Lower leg skin (tissue), 4 donors: ENCODE measurements around the gene PCP4L1. TPM values are rescaled to one million over a fixed set of nuclear protein-coding genes. Genes with fewer than 3 reads are reported as not detected.

Source experiments
- DNase-seq, 2 donors: peaks; one replicate each; pipeline ENCODE4 v3.0.0-alpha.2; 2019; ENCODE audit warnings: low spot score in 2 of 2
- H3K4me3 ChIP-seq: fragments of 200-600 bp; sonication (generic); 2 replicates; pipeline ENCODE4 v1.5.1; 2017; ENCODE audit warnings: mild to moderate bottlenecking, low read depth; ENCODE audit not compliant: poor library complexity, severe bottlenecking
- POLR2A ChIP-seq, 2 donors: fragments of 450-650 bp; IDR thresholded peaks; one replicate each; pipeline ENCODE4 v1.6.1; 2016 to 2017; ENCODE audit warnings: antibody characterized with exemption in 2 of 2, mild to moderate bottlenecking in 1 of 2, moderate library complexity in 1 of 2
- WGBS, 2 donors: methylation state at CpG; one replicate each; pipeline ENCODE4 v1.1.5; 2018; 5-methylcytosine and 5-hydroxymethylcytosine counted together
- intact Hi-C: fragments of 100-400 bp; cut with DNase I; formaldehyde crosslinking; loops from one replicate; pipeline ENCODE4 v1.15.0; 2023; ENCODE audit warnings: low total_unique reads
- total RNA-seq, 4 donors: library from RNA; depleted of rRNA; stranded (reverse); fragments of >200 nt; gene quantifications; one replicate each; pipeline ENCODE4 v1.1.0, GENCODE V29; 2016
- TF ChIP-seq, protein P1 (sequence below), 3 donors: fragments of 450-650 bp; IDR thresholded peaks; one replicate each; pipeline ENCODE4 v1.5.1; 2016; ENCODE audit warnings: antibody characterized with exemption in 3 of 3, mild to moderate bottlenecking in 3 of 3, moderate library complexity in 2 of 3

The PCP4L1 gene
- total RNA-seq, 4 donors from 2014 or later: 0.80 to 9.1 (median 4.6) TPM

DNA sequence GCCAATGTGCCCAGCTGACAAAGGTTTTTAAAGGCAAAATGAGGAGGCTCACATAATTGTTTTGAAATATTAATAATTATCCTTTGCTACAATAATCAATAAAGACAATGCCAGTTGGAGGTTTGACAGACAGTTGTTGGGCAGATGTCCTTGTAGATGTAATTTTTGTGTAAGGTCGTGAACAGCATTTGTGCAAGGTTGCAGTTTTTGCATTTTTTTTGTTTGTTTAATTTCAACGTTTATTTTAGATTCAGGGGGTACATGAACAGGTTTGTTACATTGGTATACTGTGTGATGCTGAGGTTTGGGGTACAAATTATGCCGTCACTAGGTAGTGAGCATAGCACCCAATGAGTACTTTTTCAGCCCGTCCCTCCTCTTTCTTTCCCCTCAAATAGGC lies 41.9 kb downstream of the PCP4L1 start:
- H3K4me3 ChIP-seq: no peak overlapping the region
- intact Hi-C loops: no loop called here
- 82 to 86% methylated on average over 4 of the region's 4 CpGs for whole genome bisulfite sequencing, 2 donors

DNA sequence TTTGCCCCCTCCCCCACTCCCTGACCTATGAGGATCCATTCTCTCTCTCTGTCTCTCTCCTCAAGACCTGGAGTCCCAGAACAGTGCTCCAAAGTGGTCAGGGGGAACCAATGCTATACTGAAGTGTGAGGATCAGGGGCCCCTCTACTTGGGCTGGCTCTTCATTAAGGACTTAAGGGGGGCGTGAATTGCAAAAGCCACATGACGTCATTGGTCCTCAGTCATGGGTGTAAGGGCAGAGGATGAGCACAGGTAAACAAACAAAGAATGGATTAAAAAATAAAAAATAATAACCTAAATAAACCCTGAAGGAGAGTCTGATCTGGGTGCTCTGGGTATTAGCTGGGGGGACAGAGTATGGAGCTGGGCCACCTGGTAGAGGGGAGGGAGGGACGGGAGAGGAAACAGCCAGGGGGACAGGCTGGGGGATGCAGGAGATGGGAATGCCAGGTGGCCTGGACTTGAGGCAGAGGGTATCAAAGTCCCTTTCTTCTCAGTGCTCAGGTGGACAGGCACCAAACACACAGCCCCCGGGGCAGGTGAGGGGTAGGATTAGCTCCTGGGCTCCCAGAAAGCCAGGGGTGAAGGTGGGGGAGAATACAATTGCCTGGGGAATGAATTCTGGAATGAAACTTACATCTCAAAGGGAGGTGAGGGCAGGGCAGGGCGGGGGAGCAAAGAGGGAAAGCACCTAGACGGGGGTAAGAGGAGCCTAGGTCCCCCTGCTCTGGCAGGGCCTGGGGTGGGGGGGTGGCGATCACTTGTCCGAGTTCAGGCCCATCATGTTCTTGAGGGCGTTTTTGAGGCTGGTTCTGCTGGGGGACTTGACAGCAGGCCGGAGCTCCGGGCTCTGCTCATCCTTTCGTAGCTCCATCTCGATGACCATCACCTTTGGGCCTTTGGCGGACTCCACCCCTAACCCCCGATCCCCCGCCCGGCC lies 46.7 kb downstream of the PCP4L1 start:
- H3K4me3 ChIP-seq: peak overlapping the region; percentile 54
- DNase-seq: no peak
- intact Hi-C loops: no loop called here
- WGBS, 2 donors: 11 to 19% methylated on average over 17 of the region's 17 CpGs
- TF ChIP-seq POLR2A (IDR thresholded peaks at IDR 0.05): no peak
- TF ChIP-seq, protein P1, sequence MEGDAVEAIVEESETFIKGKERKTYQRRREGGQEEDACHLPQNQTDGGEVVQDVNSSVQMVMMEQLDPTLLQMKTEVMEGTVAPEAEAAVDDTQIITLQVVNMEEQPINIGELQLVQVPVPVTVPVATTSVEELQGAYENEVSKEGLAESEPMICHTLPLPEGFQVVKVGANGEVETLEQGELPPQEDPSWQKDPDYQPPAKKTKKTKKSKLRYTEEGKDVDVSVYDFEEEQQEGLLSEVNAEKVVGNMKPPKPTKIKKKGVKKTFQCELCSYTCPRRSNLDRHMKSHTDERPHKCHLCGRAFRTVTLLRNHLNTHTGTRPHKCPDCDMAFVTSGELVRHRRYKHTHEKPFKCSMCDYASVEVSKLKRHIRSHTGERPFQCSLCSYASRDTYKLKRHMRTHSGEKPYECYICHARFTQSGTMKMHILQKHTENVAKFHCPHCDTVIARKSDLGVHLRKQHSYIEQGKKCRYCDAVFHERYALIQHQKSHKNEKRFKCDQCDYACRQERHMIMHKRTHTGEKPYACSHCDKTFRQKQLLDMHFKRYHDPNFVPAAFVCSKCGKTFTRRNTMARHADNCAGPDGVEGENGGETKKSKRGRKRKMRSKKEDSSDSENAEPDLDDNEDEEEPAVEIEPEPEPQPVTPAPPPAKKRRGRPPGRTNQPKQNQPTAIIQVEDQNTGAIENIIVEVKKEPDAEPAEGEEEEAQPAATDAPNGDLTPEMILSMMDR (IDR thresholded peaks at IDR 0.05): no peak

More for the DNA sequence above, 41.9 kb downstream of the PCP4L1 start:
- TF ChIP-seq, protein P1 (IDR thresholded peaks at IDR 0.05): no peak
- TF ChIP-seq POLR2A (IDR thresholded peaks at IDR 0.05): no peak
- no peak for DNase-seq

DNA sequence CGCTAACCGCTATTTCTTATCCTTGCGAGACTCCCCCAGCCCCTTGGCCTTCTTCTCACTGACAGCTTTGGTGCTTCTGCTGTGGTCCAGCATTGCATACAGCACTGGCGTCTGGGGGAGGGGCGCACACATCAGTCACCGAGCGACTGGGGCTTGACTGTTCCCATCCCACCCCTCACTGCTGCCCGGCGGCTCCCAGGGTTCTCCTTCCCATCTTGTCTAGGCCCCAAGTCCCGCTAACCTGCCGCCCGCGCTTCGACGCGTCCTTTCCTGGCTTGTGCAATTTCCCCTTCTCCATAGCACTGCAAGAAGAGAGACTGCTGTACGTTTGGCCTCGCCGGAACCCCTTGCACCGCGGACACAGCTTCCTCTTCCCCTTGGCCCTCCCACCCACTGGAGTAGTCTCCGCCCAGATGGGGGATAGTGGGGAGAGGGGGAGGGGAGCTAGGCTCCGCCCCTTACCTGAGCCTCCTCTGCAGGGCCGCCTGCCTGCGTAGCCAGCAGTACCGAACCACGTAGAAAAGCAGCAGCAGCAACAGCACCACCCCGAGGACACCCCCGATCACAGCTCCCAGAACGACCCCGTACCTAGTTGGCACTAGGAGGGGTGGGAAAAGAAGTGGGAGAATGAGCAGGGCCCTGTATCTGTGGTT lies 47.4 kb downstream of the PCP4L1 start:
- DNase-seq: peak; percentile 66 to 95
- TF ChIP-seq, protein P1 (IDR thresholded peaks at IDR 0.05): no peak
- TF ChIP-seq POLR2A (IDR thresholded peaks at IDR 0.05): no peak
- 2 to 3% methylated on average over 31 of the region's 31 CpGs for WGBS, 2 donors
- intact Hi-C loops: no loop called here
- peak overlapping the region; percentile 54 for H3K4me3 ChIP-seq

DNA sequence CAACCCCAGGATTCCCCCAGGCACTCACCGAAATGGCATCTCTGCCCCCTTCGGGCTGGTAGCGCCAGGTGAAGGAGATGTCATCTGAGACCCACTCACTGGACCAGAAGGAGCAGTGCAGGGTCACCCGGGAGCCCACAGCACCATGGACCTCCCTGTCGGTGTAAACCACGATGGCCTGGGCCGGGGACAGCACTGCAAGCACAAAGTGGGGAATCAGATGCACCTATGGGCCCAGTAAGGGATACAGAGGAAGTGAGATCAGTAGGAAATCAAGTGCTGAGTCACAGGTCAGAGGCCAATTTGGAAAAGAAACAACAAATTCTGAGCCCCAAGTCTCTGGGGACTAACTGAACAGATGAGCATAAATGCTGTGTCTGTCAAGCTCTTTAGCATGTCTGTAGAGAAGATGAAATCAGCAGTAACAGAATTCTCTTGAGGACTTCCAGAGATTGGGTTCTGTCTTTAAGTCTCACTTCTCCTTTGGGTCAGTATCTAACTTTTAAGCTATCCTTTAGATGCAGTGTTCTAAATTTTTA lies 48.8 kb downstream of the PCP4L1 start:
- no peak for DNase-seq
- intact Hi-C loops: no loop called here
- 82 to 87% methylated on average over 7 of the region's 7 CpGs for WGBS, 2 donors
- no peak for TF ChIP-seq POLR2A (IDR thresholded peaks at IDR 0.05)
- TF ChIP-seq, protein P1 (IDR thresholded peaks at IDR 0.05): no peak
- H3K4me3 ChIP-seq: no peak overlapping the region

DNA sequence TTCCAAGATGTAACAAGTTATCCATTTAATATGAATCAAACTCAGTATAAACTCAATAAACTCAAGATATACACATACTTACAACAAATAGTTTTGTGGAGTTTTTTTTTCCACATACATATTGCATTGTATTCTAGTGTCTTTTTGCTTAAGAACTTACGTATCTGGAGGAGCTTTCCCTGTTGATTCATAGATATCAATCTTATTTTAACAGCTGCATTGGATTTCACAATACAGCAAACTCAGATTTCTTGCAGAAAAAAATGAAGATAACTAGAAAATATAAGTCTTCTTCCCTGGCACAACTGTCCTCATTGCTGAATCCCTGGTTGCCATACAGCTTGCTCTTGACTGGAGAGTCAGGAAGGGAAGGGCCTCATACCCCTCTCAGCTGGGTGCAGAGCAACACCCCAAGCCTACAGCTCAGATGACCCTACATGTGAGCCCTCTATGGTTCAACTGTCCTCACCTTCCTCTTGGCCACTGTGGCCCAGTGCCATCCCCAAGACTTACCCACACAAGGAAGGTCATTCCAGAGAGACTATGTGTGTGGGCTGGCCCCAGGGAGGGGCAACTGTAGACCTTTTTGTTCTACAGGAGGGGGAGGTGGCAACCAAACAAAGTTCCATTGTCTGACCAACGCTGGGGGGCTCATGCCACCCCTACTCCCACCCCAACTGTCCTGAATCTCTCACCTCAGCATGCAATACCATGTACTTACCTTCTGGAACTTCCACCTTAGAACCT lies 49.5 kb downstream of the PCP4L1 start:
- no peak for DNase-seq
- TF ChIP-seq POLR2A (IDR thresholded peaks at IDR 0.05): no peak
- TF ChIP-seq, protein P1 (IDR thresholded peaks at IDR 0.05): no peak
- H3K4me3 ChIP-seq: no peak overlapping the region
- intact Hi-C loops: no loop called here
- 57 to 71% methylated on average over 2 of the region's 2 CpGs for WGBS, 2 donors
